H1 (cell line): ENCODE results near the gene MOB2. TPM values are rescaled to one million over a fixed set of nuclear protein-coding genes. Genes with fewer than 3 reads are reported as not detected.

ENCODE experiments used
- CTCF ChIA-PET: fragments of 300-600 bp; sonication (Branson Sonifier 250); formaldehyde crosslinking; loops from one replicate; lab custom pipeline; 2021; ENCODE audit not compliant: partially characterized antibody; lab: Charles Lee
- POLR2A ChIA-PET: fragments of 300-600 bp; sonication (Branson Sonifier 250); formaldehyde crosslinking; loops from one replicate; lab custom pipeline; 2021; ENCODE audit warnings: inconsistent platforms; ENCODE audit not compliant: partially characterized antibody; lab: Charles Lee
- DNase-seq, 2 experiments: peaks; one replicate each; pipeline versions ENCODE4 v3.0.0 to v3.0.0-alpha.2; 2010 to 2022; ENCODE audit warnings: low spot score in 2 of 2, low read depth in 1 of 2, mixed read lengths in 1 of 2
- FAIRE-seq: peaks from 2 replicates; lab custom pipeline; 2011; peaks lifted over from hg19 to GRCh38; lab: Jason Lieb, UNC
- H2AFZ ChIP-seq: 2 replicates; pipeline ENCODE4 v1.8.1; 2012; ENCODE audit warnings: low read length, inconsistent platforms
- H2AK5ac ChIP-seq: 2 replicates; pipeline ENCODE4 v1.6.1; 2013; ENCODE audit warnings: low read depth, low read length
- H2BK120ac ChIP-seq: replicated peaks from 2 replicates; pipeline ENCODE3; 2013; ENCODE audit warnings: low read depth, low read length, inconsistent platforms
- H2BK12ac ChIP-seq: 2 replicates; pipeline ENCODE4 v1.6.1; 2013; ENCODE audit warnings: low read depth, low read length
- H2BK15ac ChIP-seq: 2 replicates; pipeline ENCODE4 v1.6.1; 2013; ENCODE audit warnings: low read length
- H2BK20ac ChIP-seq: 2 replicates; pipeline ENCODE4 v1.6.1; 2013; ENCODE audit warnings: low read length
- H2BK5ac ChIP-seq: 2 replicates; pipeline ENCODE4 v1.6.1; 2013; ENCODE audit warnings: low read depth, low read length
- H3K14ac ChIP-seq: 2 replicates; pipeline ENCODE4 v1.6.1; 2013; ENCODE audit warnings: inconsistent platforms; ENCODE audit not compliant: insufficient read length
- H3K18ac ChIP-seq: 2 replicates; pipeline ENCODE4 v1.6.1; 2013; ENCODE audit warnings: low read length; ENCODE audit errors: extremely low read depth
- H3K23ac ChIP-seq: 2 replicates; pipeline ENCODE4 v1.6.1; 2013; ENCODE audit warnings: inconsistent platforms; ENCODE audit not compliant: insufficient read length
- H3K23me2 ChIP-seq: 2 replicates; pipeline ENCODE4 v1.6.1; 2013; ENCODE audit warnings: low read depth, low read length
- H3K27ac ChIP-seq: 2 replicates; pipeline ENCODE4 v1.6.1; 2011; ENCODE audit warnings: low read depth, low read length, inconsistent platforms
- H3K27me3 ChIP-seq, 4 experiments: replicated peaks in 1 of 4; 1 replicate in 1 of 4; 2 replicates in 3 of 4; pipeline versions ENCODE4 v1.6.1 to v1.8.1; 2011 to 2013; ENCODE audit warnings: low read length in 3 of 4, mild to moderate bottlenecking in 3 of 4, inconsistent platforms in 2 of 4, mixed read lengths in 2 of 4, moderate library complexity in 1 of 4; ENCODE audit not compliant: control insufficient read depth in 3 of 4, insufficient read depth in 3 of 4; ENCODE audit errors: extremely low read depth in 1 of 4
- H3K36me3 ChIP-seq, 4 experiments: 2 replicates each; pipeline versions ENCODE4 v1.6.1 to v1.8.1; 2011 to 2013; ENCODE audit warnings: mild to moderate bottlenecking in 4 of 4, low read length in 3 of 4, moderate library complexity in 2 of 4, control low read depth in 1 of 4, inconsistent platforms in 1 of 4; ENCODE audit not compliant: insufficient read depth in 4 of 4, control insufficient read depth in 2 of 4
- H3K4ac ChIP-seq: replicated peaks from 2 replicates; pipeline ENCODE3; 2013; ENCODE audit warnings: low read length, low read depth, mixed read lengths, inconsistent platforms; ENCODE audit not compliant: insufficient read length
- H3K4me1 ChIP-seq, 4 experiments: replicated peaks in 1 of 4; 1 replicate in 1 of 4; 2 replicates in 3 of 4; pipeline versions ENCODE4 v1.6.1 to v1.8.1; 2011 to 2013; ENCODE audit warnings: low read length in 3 of 4, inconsistent platforms in 2 of 4, mixed read lengths in 1 of 4; ENCODE audit not compliant: insufficient read depth in 4 of 4, control insufficient read depth in 3 of 4
- H3K4me2 ChIP-seq, 2 experiments: 2 replicates each; pipeline versions ENCODE4 v1.6.1 to v1.8.1; 2011 to 2013; ENCODE audit warnings: low read depth in 2 of 2, low read length in 2 of 2, control low read depth in 1 of 2, inconsistent platforms in 1 of 2, mild to moderate bottlenecking in 1 of 2; ENCODE audit not compliant: insufficient read depth in 1 of 2
- H3K4me3 ChIP-seq, 4 experiments: fragments of 200-600, 300-600 bp in 1 of 4; sonication (generic), shearing (Covaris generic), sonication (Bioruptor Twin) in 1 of 4; 2 replicates each; pipeline versions ENCODE4 v1.5.1 to v1.8.1; 2011 to 2016; ENCODE audit warnings: low read length in 4 of 4, low read depth in 3 of 4, control low read depth in 2 of 4, inconsistent platforms in 2 of 4, mild to moderate bottlenecking in 2 of 4, mixed read lengths in 1 of 4, moderate library complexity in 1 of 4; ENCODE audit not compliant: insufficient read depth in 2 of 4; ENCODE audit errors: extremely low read depth in 1 of 4
- H3K56ac ChIP-seq: replicated peaks from 2 replicates; pipeline ENCODE3; 2013; ENCODE audit warnings: low read depth, mild to moderate bottlenecking, mixed read lengths, low read length, inconsistent platforms; ENCODE audit not compliant: insufficient read length
- H3K79me1 ChIP-seq: 2 replicates; pipeline ENCODE4 v1.6.1; 2013; ENCODE audit warnings: low read depth, low read length, control low read depth
- H3K79me2 ChIP-seq, 2 experiments: 2 replicates each; pipeline versions ENCODE4 v1.6.1 to v1.8.1; 2012 to 2013; ENCODE audit warnings: low read length in 2 of 2, mild to moderate bottlenecking in 2 of 2, inconsistent platforms in 1 of 2; ENCODE audit not compliant: insufficient read depth in 2 of 2, control insufficient read depth in 1 of 2
- H3K9ac ChIP-seq, 4 experiments: replicated peaks in 1 of 4; 1 replicate in 1 of 4; 2 replicates in 3 of 4; pipeline versions ENCODE4 v1.6.1 to v1.8.1; 2011 to 2013; ENCODE audit warnings: low read depth in 3 of 4, low read length in 3 of 4, control low read depth in 2 of 4, mild to moderate bottlenecking in 2 of 4, moderate library complexity in 2 of 4, inconsistent platforms in 1 of 4; ENCODE audit errors: extremely low read depth in 1 of 4
- H3K9me3 ChIP-seq, 2 experiments: 2 replicates each; pipeline versions ENCODE4 v1.6.1 to v1.8.1; 2012 to 2013; ENCODE audit warnings: mild to moderate bottlenecking in 2 of 2, moderate library complexity in 2 of 2, control low read depth in 1 of 2, inconsistent platforms in 1 of 2, low read depth in 1 of 2, low read length in 1 of 2, mixed read lengths in 1 of 2; ENCODE audit not compliant: insufficient read depth in 2 of 2
- H4K20me1 ChIP-seq, 2 experiments: replicated peaks in 1 of 2; 2 replicates each; pipeline versions ENCODE3 to v1.8.1; 2011 to 2013; ENCODE audit warnings: inconsistent platforms in 2 of 2, low read length in 2 of 2, mild to moderate bottlenecking in 1 of 2; ENCODE audit not compliant: insufficient read depth in 2 of 2, control insufficient read depth in 1 of 2
- H4K5ac ChIP-seq: 2 replicates; pipeline ENCODE4 v1.6.1; 2013; ENCODE audit warnings: low read length, low read depth, mixed read lengths, inconsistent platforms; ENCODE audit not compliant: insufficient read length
- H4K8ac ChIP-seq: 2 replicates; pipeline ENCODE4 v1.8.0; 2013; ENCODE audit warnings: mild to moderate bottlenecking, moderate library complexity, low read length, inconsistent platforms; ENCODE audit not compliant: insufficient read depth; ENCODE audit errors: extremely low read depth
- H4K91ac ChIP-seq: replicated peaks from 2 replicates; pipeline ENCODE3; 2013; ENCODE audit warnings: low read length, mixed read lengths, inconsistent platforms; ENCODE audit not compliant: insufficient read length
- HDAC6 ChIP-seq: IDR thresholded peaks from one replicate; pipeline ENCODE4 v1.7.1; 2012; ENCODE audit warnings: low read depth, mild to moderate bottlenecking, inconsistent platforms, low read length, moderate library complexity
- SIX5 ChIP-seq: IDR thresholded peaks from 2 replicates; pipeline ENCODE4 v1.6.1; 2011; ENCODE audit warnings: mild to moderate bottlenecking, low read depth, low read length
- WGBS, 2 experiments: shearing (Covaris generic) in 1 of 2; methylation state at CpG; one replicate each; pipeline versions ENCODE4 v1.1.6 to v1.1.7; 2013 to 2015; ENCODE audit warnings: low lambda C conversion rate in 2 of 2, mixed read lengths in 2 of 2, inconsistent platforms in 1 of 2, low coverage in 1 of 2, missing lambda C conversion rate in 1 of 2; ENCODE audit not compliant: insufficient replicate concordance in 2 of 2, insufficient coverage in 1 of 2, insufficient read length in 1 of 2; ENCODE audit errors: extremely low coverage in 1 of 2, missing lambda C conversion rate in 1 of 2; 5-methylcytosine and 5-hydroxymethylcytosine counted together
- polyA plus RNA-seq, 7 experiments: library from polyadenylated mRNA; depleted of rRNA in 3 of 7; stranded (reverse) in 5 of 7; unstranded in 2 of 7; fragments of >200 nt in 5 of 7; fragments of 200-250 nt in 2 of 7; gene quantifications; 1 replicate in 5 of 7; 2 replicates in 1 of 7; 4 replicates in 1 of 7; pipeline versions ENCODE4 v1.2.1 to v1.2.3, GENCODE V29; 2011 to 2013; ENCODE audit warnings: missing spikeins in 2 of 7, mixed read lengths in 2 of 7
- total RNA-seq: library from RNA; stranded (reverse); fragmentation: NEBNext Ultra II Directional; extraction: Animal tissue kit (Norgen Biotek cat#: 25700); gene quantifications from 2 replicates; pipeline ENCODE4 v1.2.1, GENCODE V29; 2021

MOB2 gene
- total and polyA plus RNA-seq, 2 of the 8 experiments (the other 6 are each of a cell fraction or from before 2014, with no cell fraction given) = 18.6 to 28.2 TPM

DNA sequence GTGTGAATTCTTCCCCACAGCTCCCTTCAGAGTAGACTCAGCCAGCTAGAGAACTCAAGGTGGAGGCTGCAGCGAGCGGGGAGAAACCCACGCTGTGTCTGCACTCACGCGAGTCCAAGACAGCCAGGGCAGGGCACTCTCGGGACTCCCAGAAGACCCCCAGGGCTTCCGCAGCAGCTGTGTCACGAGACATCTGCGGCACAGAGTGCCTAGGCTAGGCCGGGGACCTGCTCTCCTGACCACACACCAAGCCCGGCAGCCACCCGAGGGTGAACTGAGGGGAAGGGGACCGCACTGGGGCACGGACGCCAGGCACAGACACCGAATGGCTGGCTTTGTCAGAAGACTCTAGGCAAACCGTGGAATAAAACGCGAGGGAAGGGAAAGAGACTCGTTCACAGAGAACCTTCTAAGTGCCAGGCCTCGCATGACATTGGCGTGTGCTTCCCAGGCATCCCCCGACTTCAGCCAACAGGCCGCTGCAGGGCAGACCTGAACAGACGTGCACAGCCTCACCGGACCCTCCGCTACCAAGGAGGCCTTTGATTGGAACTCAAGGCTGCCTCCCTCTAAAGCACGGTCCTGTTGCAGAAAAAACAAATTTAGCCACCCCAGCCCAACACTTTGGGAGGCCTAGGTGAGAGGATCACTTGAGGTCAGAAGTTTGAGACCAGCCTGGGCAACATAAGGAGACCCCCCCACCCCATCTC is 18.2 kb upstream of the MOB2 start:
- Histone ChIP-seq H2BK15ac (no peak overlapping the region), H3K14ac (no peak overlapping the region), H4K20me1 (peaks cover 5 to 12% of the 10 kb centered on the region in 2 experiments), H3K79me2 (peaks cover 0 to 34% of the 10 kb centered on the region in 2 experiments; a peak in 1 of 4 replicates), H4K8ac (no peak overlapping the region), H3K27ac (no peak overlapping the region), H4K5ac (no peak overlapping the region), H2BK120ac (no peak overlapping the region), H3K9ac (no peak overlapping the region), H3K27me3 (no peaks in the 10 kb centered on the region), H3K18ac (no peak overlapping the region), H3K4me2 (no peak overlapping the region), H2BK12ac (no peak overlapping the region), H3K4ac (no peak overlapping the region), H3K56ac (no peak overlapping the region), H3K9me3 (peaks cover 0 to under 1% of the 10 kb centered on the region in 2 experiments; a peak in 1 of 4 replicates), H3K23ac (no peak overlapping the region), H3K4me1 (peaks cover 0 to 18% (median 9%) of the 10 kb centered on the region in 4 experiments; a peak in 3 of 7 replicates), H3K36me3 (no peaks in the 10 kb centered on the region), H3K23me2 (no peaks in the 10 kb centered on the region), H2BK20ac (no peak overlapping the region), H4K91ac (no peak overlapping the region), H2AK5ac (no peak overlapping the region), H3K4me3 (no peak overlapping the region), H2BK5ac (no peak overlapping the region)
- FAIRE-seq (no peak), DNase-seq (no peak)
- CTCF ChIA-PET = interaction anchor here (0.6 to 2.8 kb wide), 20 partner anchors 10 to 543 kb away, joined by 3 to 13 read pairs (median 4); no protein-coding TSS in a partner anchor
- POLR2A ChIA-PET = interaction anchor here (0.9 kb wide), 1 partner anchor 11 kb away, joined by 3 read pairs; no protein-coding TSS in a partner anchor
- 91% methylated on average over 27 of the region's 28 CpGs; no CpG with 5 or more reads in 1 of the 2 experiments for WGBS, 2 experiments
- TF ChIP-seq SIX5 (no peak), HDAC6 (no peak)
- TF ChIP-seq, all 59 proteins: peak for 0
- peaks cover 24% of the 10 kb centered on the region for H3K79me1 ChIP-seq
- no peak overlapping the region for H2AFZ ChIP-seq
